A549 (cell line): ENCODE data around the gene ZNF230.

Experiments used
- EP300 ChIP-seq, 2 experiments: fragments of >200 bp; sonication (Bioruptor Twin); formaldehyde crosslinking; IDR thresholded peaks; 2 replicates in 1 of 2; 3 replicates in 1 of 2; pipeline ENCODE4 v1.6.1; 2016 to 2017
- HOXA7 ChIP-seq: fragments of 250-450 bp; sonication (Bioruptor Pico); IDR thresholded peaks from 2 replicates; pipeline ENCODE4 v1.5.0; 2020; ENCODE audit warnings: mild to moderate bottlenecking, moderate library complexity
- KDM1A ChIP-seq: fragments of 200-600 bp; sonication (generic); IDR thresholded peaks from 2 replicates; pipeline ENCODE4 v1.6.1; 2016; ENCODE audit warnings: low read depth, mild to moderate bottlenecking
- KDM5A ChIP-seq: fragments of 200-600 bp; sonication (generic); IDR thresholded peaks from 2 replicates; pipeline ENCODE4 v1.6.1; 2016; ENCODE audit warnings: antibody characterized with exemption, mild to moderate bottlenecking
- MAX ChIP-seq: IDR thresholded peaks from 2 replicates; pipeline ENCODE4 v1.6.1; 2012
- MYC ChIP-seq: IDR thresholded peaks from 2 replicates; pipeline ENCODE4 v1.6.1; 2012; ENCODE audit warnings: mild to moderate bottlenecking, inconsistent platforms, low read length, improper control_type of control experiment, borderline replicate concordance
- POLR2A ChIP-seq: IDR thresholded peaks from 2 replicates; pipeline ENCODE4 v1.6.1; 2012; ENCODE audit warnings: mild to moderate bottlenecking, low read length
- RCOR1 ChIP-seq: fragments of 150-350 bp; IDR thresholded peaks from 2 replicates; pipeline ENCODE4 v1.6.1; 2014; ENCODE audit warnings: antibody characterized with exemption, low read length, low read depth
- RFX5 ChIP-seq: fragments of 450-650 bp; IDR thresholded peaks from 2 replicates; pipeline ENCODE4 v1.7.1; 2014; ENCODE audit warnings: antibody characterized with exemption, mild to moderate bottlenecking, moderate library complexity
- SREBF2 ChIP-seq: fragments of 450-650 bp; IDR thresholded peaks from 2 replicates; pipeline ENCODE4 v1.6.1; 2014; ENCODE audit warnings: mild to moderate bottlenecking, moderate library complexity
- TF ChIP-seq, protein P1 (sequence below): fragments of >200 bp; sonication (Bioruptor Twin); formaldehyde crosslinking; IDR thresholded peaks from 3 replicates; pipeline ENCODE4 v1.5.1; 2016

GRCh38 chr19:44059229-44059628, 56.5 kb downstream of the ZNF230 start:
- TF ChIP-seq EP300 (IDR thresholded peaks at IDR 0.05) (no peak), KDM1A (no peak), KDM5A (no peak), HOXA7 (CRISPR knock-in tag) (no peak), MAX (no peak), SREBF2 (no peak), RCOR1 (no peak), RFX5 (no peak), MYC (no peak), POLR2A (no peak)
- TF ChIP-seq, protein P1, sequence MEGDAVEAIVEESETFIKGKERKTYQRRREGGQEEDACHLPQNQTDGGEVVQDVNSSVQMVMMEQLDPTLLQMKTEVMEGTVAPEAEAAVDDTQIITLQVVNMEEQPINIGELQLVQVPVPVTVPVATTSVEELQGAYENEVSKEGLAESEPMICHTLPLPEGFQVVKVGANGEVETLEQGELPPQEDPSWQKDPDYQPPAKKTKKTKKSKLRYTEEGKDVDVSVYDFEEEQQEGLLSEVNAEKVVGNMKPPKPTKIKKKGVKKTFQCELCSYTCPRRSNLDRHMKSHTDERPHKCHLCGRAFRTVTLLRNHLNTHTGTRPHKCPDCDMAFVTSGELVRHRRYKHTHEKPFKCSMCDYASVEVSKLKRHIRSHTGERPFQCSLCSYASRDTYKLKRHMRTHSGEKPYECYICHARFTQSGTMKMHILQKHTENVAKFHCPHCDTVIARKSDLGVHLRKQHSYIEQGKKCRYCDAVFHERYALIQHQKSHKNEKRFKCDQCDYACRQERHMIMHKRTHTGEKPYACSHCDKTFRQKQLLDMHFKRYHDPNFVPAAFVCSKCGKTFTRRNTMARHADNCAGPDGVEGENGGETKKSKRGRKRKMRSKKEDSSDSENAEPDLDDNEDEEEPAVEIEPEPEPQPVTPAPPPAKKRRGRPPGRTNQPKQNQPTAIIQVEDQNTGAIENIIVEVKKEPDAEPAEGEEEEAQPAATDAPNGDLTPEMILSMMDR, result no peak
